ENCODE results near the gene CHPF2. TPM values are rescaled to one million over a fixed set of nuclear protein-coding genes. Genes with fewer than 3 reads are reported as not detected.

Gene CHPF2
- total RNA-seq, 1 donor from 2014 or later = 37.2 TPM

DNA sequence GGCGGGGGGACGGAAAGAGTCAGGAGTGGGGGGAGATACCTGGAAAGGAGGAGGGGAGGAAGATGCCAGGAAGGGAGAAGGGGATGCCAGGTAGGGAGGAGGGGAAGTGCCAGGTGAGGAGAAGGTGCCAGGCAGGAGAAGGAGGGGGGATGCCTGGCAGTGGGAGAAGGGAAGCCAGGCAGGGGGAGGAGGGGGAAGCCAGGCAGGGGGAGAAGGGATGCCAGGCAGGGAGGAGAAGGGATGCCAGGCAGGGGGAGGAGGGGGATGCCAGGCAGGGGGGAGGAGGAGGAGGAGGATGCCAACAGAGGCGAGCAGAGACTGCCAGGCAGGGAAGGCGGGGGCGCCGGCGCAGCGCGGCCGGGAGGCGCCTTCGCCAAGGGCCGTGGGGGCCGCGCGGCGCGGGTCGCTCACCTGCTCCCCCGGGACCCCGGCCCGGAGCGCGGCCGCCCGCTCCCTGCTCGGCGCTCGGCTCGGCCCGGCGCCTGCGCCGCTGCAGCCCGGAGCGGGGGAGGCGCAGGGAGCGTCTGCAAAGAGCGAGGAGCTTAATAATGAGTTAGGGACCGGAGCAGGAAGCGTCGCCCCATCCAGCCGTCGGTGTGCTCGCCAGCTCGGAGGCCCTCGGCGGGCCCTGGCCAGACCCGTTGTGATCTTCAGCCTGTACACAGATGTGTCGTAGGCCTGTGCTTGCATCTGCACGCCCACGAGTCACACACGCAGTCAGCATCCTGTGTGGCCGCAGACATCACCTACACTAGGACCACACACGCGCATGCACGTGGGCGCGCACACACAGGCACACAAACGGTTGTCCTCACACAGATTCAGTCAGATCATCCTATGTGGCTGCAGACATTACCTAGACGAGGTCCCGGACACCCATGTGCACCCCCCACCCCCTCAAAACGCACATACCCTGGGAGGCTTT lies 44.6 kb downstream of the CHPF2 start:
- no peaks in the 10 kb centered on the region for H3K9me3 ChIP-seq
- peak; percentile 84 for DNase-seq
- no peak overlapping the region for H3K27ac ChIP-seq
- TF ChIP-seq, protein P1, sequence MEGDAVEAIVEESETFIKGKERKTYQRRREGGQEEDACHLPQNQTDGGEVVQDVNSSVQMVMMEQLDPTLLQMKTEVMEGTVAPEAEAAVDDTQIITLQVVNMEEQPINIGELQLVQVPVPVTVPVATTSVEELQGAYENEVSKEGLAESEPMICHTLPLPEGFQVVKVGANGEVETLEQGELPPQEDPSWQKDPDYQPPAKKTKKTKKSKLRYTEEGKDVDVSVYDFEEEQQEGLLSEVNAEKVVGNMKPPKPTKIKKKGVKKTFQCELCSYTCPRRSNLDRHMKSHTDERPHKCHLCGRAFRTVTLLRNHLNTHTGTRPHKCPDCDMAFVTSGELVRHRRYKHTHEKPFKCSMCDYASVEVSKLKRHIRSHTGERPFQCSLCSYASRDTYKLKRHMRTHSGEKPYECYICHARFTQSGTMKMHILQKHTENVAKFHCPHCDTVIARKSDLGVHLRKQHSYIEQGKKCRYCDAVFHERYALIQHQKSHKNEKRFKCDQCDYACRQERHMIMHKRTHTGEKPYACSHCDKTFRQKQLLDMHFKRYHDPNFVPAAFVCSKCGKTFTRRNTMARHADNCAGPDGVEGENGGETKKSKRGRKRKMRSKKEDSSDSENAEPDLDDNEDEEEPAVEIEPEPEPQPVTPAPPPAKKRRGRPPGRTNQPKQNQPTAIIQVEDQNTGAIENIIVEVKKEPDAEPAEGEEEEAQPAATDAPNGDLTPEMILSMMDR (IDR thresholded peaks at IDR 0.05) = no peak
- H3K27me3 ChIP-seq = no peaks in the 10 kb centered on the region
- ATAC-seq = peak; percentile 81
- no peaks in the 10 kb centered on the region for H3K36me3 ChIP-seq
- intact Hi-C loops (cut with DNase I) = no loop called here
- H3K4me1 ChIP-seq = peaks cover 20% of the 10 kb centered on the region
- peak overlapping the region; percentile 44 for H3K4me3 ChIP-seq

DNA sequence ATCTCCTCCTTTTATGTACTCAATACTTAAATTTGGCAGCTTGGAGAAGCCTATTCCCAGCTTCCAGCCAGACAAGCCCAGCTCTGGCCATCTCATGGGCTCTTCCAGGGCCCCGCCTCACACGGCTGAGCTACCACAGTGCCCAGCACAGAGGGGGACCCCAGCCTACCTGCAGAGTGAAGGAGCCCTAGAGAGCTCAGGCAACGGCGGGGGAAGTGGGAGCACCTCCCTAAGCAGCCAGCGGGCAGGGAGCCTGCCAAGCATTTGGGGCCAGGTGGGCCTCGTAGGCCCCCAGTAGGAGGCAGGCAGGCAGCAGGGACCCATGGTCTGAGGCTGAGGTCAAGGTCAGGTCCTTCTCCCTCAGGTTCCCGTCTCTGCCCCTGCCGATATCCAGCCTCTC lies 45.3 kb downstream of the CHPF2 start:
- no peaks in the 10 kb centered on the region for H3K9me3 ChIP-seq
- H3K36me3 ChIP-seq = no peaks in the 10 kb centered on the region
- no peaks in the 10 kb centered on the region for H3K27me3 ChIP-seq
- peaks cover 13% of the 10 kb centered on the region for H3K4me1 ChIP-seq
- H3K4me3 ChIP-seq = peak overlapping the region; percentile 44
- ATAC-seq (no peak), DNase-seq (no peak)
- H3K27ac ChIP-seq = no peak overlapping the region
- TF ChIP-seq, protein P1 (IDR thresholded peaks at IDR 0.05) = no peak
- intact Hi-C loops (cut with DNase I) = no loop called here

DNA sequence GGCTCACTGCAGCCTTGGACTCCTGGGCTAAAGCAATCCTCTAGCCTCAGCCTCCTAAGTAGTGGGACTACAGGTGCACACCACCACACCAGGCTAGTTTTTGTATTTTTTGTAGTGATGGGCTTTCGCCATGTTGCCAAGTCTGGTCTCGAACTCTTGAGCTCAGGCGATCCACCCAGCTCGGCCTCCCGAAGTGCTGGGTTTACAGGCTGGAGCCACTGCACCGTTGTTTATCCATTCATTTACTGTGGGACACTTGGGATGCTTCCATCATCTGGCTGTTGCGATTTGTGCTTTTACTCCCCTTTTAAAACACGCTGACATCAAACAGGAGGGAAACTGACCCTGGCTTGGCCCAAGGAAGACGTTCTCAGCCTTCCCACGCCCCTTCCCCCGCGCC lies 46.7 kb downstream of the CHPF2 start:
- ATAC-seq = no peak
- no peaks in the 10 kb centered on the region for H3K27me3 ChIP-seq
- no peaks in the 10 kb centered on the region for H3K9me3 ChIP-seq
- H3K27ac ChIP-seq = no peak overlapping the region
- TF ChIP-seq, protein P1 (IDR thresholded peaks at IDR 0.05) = no peak
- intact Hi-C loops (cut with DNase I) = no loop called here
- H3K36me3 ChIP-seq = no peaks in the 10 kb centered on the region
- no peak overlapping the region for H3K4me3 ChIP-seq
- peaks cover 13% of the 10 kb centered on the region for H3K4me1 ChIP-seq
- no peak for DNase-seq

DNA sequence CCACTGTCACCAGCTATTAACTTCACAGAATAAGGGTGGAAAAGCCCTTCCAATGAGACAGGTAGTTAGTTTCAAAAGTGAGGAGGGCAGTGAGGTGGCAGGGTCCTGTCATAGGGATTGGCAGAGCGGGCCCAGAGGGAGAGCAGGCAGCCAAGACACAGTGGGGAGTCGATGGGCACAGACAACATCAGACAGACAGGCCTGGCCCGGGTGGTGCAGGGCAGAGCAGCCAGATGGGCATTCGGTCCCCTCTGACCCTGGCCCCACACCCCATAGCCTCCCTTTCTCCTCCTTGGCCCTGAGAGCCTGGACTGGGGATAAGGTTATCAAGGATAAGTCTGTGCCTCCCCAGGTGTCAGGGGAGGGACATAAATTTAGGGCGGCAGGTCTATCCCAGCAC lies 47.6 kb downstream of the CHPF2 start:
- Histone ChIP-seq H3K36me3 (no peaks in the 10 kb centered on the region), H3K27ac (no peak overlapping the region), H3K9me3 (no peaks in the 10 kb centered on the region), H3K4me3 (no peak overlapping the region), H3K27me3 (no peaks in the 10 kb centered on the region), H3K4me1 (peaks cover 13% of the 10 kb centered on the region)
- DNase-seq (no peak), ATAC-seq (no peak)
- intact Hi-C loops (cut with DNase I) = no loop called here
- TF ChIP-seq, protein P1 (IDR thresholded peaks at IDR 0.05) = no peak

DNA sequence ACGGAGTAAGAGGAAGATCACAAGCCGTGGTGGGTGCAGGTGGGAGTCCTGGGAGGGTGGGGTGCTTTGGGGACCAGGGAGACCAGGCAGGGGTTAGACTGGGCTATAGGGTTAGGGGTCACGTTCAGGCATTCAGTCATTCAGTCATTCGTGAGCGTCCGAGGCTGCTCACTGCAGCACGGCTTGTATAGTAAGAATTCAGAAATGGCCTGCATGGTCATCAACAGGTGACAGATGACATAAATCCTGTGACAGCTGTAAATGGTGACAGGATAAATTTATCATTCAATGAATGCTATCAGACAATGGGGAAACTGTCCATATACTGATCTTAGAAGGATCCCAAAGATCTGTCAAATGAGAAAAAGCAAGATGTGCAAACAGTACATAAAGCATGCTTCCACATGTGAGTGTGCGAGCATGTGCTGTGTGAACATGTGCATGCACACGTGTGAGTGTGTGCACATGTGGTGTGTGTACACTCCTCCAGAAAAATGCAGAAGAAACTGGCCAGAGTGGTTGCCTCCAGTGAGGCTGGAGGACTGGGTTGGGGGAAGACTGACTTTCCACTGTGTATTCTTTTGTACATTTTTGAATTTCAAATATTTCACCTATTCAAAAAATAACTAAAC lies 48.2 kb downstream of the CHPF2 start:
- Histone ChIP-seq H3K4me3 (no peak overlapping the region), H3K4me1 (peaks cover 10% of the 10 kb centered on the region), H3K27ac (no peak overlapping the region), H3K36me3 (no peaks in the 10 kb centered on the region), H3K9me3 (no peaks in the 10 kb centered on the region), H3K27me3 (no peaks in the 10 kb centered on the region)
- intact Hi-C loops (cut with DNase I) = no loop called here
- ATAC-seq = no peak
- TF ChIP-seq, protein P1 (IDR thresholded peaks at IDR 0.05) = no peak
- no peak for DNase-seq
